ENCODE measurements around the gene MRPS21.

DNA sequence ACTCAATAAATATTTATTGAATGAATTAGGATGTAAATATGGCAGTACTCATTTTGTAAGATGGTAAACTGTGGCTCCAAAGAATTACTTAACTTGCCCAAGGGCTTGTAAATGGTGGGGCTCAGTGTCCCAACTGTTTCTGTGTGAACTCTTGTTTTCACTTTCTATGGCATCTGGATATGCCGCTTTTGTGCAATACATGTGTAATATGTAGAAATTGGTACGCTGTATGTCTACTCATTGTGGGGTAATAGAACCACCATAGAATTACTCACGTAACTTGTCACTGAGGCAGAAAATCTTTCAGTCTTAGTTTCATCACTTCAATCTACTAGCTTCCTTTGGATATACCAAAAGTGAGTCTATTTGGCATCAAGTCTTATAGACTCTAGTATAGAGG is 28.6 kb downstream of the MRPS21 start:
- TF ChIP-seq, protein P1, sequence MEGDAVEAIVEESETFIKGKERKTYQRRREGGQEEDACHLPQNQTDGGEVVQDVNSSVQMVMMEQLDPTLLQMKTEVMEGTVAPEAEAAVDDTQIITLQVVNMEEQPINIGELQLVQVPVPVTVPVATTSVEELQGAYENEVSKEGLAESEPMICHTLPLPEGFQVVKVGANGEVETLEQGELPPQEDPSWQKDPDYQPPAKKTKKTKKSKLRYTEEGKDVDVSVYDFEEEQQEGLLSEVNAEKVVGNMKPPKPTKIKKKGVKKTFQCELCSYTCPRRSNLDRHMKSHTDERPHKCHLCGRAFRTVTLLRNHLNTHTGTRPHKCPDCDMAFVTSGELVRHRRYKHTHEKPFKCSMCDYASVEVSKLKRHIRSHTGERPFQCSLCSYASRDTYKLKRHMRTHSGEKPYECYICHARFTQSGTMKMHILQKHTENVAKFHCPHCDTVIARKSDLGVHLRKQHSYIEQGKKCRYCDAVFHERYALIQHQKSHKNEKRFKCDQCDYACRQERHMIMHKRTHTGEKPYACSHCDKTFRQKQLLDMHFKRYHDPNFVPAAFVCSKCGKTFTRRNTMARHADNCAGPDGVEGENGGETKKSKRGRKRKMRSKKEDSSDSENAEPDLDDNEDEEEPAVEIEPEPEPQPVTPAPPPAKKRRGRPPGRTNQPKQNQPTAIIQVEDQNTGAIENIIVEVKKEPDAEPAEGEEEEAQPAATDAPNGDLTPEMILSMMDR (tag by site-specific recombination; IDR thresholded peaks at IDR 0.05) = no peak
- TF ChIP-seq, protein P2, sequence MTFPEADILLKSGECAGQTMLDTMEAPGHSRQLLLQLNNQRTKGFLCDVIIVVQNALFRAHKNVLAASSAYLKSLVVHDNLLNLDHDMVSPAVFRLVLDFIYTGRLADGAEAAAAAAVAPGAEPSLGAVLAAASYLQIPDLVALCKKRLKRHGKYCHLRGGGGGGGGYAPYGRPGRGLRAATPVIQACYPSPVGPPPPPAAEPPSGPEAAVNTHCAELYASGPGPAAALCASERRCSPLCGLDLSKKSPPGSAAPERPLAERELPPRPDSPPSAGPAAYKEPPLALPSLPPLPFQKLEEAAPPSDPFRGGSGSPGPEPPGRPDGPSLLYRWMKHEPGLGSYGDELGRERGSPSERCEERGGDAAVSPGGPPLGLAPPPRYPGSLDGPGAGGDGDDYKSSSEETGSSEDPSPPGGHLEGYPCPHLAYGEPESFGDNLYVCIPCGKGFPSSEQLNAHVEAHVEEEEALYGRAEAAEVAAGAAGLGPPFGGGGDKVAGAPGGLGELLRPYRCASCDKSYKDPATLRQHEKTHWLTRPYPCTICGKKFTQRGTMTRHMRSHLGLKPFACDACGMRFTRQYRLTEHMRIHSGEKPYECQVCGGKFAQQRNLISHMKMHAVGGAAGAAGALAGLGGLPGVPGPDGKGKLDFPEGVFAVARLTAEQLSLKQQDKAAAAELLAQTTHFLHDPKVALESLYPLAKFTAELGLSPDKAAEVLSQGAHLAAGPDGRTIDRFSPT (tag by site-specific recombination; IDR thresholded peaks at IDR 0.05) = no peak
- TF ChIP-seq ZFP41 (tag by site-specific recombination; IDR thresholded peaks at IDR 0.05; ENCODE audit: borderline replicate concordance) (no peak), ZNF791 (tag by site-specific recombination; IDR thresholded peaks at IDR 0.05) (no peak), ZNF274 (IDR thresholded peaks at IDR 0.05; ENCODE audit: low read length) (no peak), ZNF274 (tag by site-specific recombination; IDR thresholded peaks at IDR 0.05; ENCODE audit: borderline replicate concordance) (no peak), ZNF302 (tag by site-specific recombination; IDR thresholded peaks at IDR 0.05; ENCODE audit: low read depth) (no peak), HOXA7 (CRISPR knock-in tag; IDR thresholded peaks at IDR 0.05; ENCODE audit: borderline replicate concordance) (no peak)
- TF ChIP-seq, protein P3, sequence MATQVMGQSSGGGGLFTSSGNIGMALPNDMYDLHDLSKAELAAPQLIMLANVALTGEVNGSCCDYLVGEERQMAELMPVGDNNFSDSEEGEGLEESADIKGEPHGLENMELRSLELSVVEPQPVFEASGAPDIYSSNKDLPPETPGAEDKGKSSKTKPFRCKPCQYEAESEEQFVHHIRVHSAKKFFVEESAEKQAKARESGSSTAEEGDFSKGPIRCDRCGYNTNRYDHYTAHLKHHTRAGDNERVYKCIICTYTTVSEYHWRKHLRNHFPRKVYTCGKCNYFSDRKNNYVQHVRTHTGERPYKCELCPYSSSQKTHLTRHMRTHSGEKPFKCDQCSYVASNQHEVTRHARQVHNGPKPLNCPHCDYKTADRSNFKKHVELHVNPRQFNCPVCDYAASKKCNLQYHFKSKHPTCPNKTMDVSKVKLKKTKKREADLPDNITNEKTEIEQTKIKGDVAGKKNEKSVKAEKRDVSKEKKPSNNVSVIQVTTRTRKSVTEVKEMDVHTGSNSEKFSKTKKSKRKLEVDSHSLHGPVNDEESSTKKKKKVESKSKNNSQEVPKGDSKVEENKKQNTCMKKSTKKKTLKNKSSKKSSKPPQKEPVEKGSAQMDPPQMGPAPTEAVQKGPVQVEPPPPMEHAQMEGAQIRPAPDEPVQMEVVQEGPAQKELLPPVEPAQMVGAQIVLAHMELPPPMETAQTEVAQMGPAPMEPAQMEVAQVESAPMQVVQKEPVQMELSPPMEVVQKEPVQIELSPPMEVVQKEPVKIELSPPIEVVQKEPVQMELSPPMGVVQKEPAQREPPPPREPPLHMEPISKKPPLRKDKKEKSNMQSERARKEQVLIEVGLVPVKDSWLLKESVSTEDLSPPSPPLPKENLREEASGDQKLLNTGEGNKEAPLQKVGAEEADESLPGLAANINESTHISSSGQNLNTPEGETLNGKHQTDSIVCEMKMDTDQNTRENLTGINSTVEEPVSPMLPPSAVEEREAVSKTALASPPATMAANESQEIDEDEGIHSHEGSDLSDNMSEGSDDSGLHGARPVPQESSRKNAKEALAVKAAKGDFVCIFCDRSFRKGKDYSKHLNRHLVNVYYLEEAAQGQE (tag by site-specific recombination; IDR thresholded peaks at IDR 0.05) = no peak
- TF ChIP-seq, protein P4, sequence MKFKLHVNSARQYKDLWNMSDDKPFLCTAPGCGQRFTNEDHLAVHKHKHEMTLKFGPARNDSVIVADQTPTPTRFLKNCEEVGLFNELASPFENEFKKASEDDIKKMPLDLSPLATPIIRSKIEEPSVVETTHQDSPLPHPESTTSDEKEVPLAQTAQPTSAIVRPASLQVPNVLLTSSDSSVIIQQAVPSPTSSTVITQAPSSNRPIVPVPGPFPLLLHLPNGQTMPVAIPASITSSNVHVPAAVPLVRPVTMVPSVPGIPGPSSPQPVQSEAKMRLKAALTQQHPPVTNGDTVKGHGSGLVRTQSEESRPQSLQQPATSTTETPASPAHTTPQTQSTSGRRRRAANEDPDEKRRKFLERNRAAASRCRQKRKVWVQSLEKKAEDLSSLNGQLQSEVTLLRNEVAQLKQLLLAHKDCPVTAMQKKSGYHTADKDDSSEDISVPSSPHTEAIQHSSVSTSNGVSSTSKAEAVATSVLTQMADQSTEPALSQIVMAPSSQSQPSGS (tag by site-specific recombination; IDR thresholded peaks at IDR 0.05; ENCODE audit: low read depth) = no peak
- TF ChIP-seq, protein P5, sequence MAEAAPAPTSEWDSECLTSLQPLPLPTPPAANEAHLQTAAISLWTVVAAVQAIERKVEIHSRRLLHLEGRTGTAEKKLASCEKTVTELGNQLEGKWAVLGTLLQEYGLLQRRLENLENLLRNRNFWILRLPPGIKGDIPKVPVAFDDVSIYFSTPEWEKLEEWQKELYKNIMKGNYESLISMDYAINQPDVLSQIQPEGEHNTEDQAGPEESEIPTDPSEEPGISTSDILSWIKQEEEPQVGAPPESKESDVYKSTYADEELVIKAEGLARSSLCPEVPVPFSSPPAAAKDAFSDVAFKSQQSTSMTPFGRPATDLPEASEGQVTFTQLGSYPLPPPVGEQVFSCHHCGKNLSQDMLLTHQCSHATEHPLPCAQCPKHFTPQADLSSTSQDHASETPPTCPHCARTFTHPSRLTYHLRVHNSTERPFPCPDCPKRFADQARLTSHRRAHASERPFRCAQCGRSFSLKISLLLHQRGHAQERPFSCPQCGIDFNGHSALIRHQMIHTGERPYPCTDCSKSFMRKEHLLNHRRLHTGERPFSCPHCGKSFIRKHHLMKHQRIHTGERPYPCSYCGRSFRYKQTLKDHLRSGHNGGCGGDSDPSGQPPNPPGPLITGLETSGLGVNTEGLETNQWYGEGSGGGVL (tag by site-specific recombination; IDR thresholded peaks at IDR 0.05) = no peak
